Activated CD4-positive, alpha-beta T cell treated with anti-CD3 and anti-CD28 coated beads for 48 hours (primary cell): Measurements from ENCODE around the gene CDH7.

Source experiments
- DNase-seq: peaks from one replicate; pipeline ENCODE4 v3.0.0-alpha.2; 2020

Gene CDH7, protein sequence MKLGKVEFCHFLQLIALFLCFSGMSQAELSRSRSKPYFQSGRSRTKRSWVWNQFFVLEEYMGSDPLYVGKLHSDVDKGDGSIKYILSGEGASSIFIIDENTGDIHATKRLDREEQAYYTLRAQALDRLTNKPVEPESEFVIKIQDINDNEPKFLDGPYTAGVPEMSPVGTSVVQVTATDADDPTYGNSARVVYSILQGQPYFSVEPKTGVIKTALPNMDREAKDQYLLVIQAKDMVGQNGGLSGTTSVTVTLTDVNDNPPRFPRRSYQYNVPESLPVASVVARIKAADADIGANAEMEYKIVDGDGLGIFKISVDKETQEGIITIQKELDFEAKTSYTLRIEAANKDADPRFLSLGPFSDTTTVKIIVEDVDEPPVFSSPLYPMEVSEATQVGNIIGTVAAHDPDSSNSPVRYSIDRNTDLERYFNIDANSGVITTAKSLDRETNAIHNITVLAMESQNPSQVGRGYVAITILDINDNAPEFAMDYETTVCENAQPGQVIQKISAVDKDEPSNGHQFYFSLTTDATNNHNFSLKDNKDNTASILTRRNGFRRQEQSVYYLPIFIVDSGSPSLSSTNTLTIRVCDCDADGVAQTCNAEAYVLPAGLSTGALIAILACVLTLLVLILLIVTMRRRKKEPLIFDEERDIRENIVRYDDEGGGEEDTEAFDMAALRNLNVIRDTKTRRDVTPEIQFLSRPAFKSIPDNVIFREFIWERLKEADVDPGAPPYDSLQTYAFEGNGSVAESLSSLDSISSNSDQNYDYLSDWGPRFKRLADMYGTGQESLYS

DNA sequence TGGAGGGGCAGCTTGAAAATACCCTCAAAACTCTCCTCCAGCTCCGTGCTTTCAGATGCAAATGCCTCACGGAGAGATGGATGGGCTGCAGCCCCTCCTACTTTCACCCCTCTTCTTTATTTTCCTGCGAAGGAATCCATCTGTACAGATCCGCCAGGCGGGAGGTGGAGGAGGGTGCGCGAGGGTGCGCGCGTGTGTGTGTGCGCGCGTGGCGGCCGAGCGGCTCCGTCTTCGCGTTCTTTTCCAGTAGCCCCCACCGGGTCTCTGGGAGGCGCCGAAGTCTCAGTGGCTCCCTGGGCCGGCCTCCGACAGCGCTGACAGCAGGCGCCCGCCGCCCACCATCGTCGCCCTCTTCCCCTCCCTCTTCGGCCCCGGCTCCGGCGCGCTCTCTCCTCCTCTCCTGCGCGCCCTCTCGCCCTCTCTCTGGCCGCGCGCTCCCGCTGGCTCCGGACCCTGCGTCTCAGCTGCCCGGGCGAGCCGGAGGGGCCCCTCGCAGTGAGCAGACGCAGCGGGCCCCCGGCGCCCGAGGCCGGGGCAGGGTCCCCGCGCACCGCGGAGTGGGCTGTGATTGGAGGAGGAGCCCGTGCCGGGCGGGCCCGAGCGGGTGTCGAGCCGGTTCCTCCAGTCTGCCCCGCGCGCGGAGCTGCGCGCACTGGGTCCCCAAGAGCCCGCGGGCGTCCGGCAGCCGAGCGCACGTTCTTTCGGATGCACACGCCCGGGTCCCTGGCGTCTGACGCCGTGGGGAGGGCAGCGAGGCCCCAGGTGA lies at the start of gene CDH7:
Gene CDH7 (plus strand): TSS at position 624 of the 766 bp plus-strand sequence. CDS start 11,831 bp downstream, outside the sequence.
- no peak for DNase-seq

DNA sequence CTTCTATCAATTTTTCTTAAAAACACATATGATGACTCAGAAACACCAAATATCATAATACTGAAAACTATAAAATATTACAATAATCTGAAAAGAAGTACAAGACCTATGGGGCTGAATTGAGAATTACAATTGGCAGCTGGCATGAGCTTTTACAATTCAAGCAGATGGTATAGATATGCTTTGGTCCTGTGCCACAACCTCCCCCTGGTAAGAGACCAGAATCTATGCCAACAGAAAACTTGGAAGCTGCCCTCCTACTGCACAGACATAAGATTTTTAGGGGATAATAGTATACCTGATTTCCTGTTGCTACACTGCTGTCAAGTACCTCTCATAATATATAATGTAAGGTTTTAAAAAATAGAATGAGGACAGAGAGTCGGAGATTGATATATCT lies 46.8 kb upstream of the CDH7 start:
- DNase-seq = no peak

DNA sequence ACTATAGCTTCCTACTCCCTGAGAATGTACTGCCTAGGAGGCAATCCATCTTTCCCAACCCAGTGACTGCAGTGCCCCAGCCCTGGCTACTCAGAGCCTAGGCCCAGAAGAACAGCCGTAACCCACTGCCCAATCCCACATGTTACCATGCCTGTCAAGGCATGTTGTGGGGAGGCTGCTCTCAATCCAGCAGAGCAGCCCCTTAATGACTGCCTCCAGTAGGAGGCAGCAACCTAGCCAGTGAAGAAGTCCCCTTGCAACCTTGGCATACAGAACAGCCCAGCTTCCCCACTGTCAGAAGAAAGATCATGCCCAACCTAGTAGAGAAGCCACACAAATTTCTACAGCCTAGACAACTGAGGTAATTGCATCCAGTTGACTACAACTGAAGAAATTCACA lies 44.2 kb upstream of the CDH7 start:
- no peak for DNase-seq

DNA sequence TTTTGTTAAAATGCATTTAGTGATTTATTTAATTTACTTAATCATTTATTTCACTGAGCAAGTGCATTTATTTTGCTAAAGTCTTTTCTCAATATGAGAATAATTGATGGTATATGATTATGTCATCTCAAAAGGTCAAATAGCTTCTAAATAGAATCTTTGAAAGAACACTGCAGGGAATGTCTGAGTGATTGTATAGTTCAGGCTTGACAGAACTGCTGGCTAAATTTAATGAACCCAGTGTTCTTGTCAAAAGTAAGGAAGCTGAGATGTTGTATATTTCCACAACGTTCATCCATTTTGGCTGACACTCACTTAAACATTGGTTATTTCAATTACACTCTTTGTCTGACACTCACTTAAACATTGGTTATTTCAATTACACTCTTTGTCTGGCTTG lies 39.3 kb upstream of the CDH7 start:
- DNase-seq = no peak

DNA sequence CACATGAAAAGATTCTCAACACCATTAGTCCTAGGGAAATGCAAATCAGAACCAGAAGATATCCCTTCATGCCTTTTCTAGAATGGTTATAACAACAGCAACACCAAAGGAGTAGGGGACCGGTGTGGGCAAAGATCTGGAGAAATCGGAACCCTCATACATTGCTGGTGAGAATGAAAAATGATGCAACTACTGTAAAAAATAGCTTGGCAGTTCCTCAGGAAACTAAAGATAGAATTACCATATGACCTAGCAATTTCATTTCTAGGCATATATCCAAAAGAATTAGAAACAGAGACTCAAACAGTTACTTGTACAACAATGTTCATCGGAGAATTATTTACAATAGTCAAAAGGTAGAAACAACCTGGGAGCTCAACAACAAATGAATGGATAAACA lies 29.2 kb upstream of the CDH7 start:
- no peak for DNase-seq

DNA sequence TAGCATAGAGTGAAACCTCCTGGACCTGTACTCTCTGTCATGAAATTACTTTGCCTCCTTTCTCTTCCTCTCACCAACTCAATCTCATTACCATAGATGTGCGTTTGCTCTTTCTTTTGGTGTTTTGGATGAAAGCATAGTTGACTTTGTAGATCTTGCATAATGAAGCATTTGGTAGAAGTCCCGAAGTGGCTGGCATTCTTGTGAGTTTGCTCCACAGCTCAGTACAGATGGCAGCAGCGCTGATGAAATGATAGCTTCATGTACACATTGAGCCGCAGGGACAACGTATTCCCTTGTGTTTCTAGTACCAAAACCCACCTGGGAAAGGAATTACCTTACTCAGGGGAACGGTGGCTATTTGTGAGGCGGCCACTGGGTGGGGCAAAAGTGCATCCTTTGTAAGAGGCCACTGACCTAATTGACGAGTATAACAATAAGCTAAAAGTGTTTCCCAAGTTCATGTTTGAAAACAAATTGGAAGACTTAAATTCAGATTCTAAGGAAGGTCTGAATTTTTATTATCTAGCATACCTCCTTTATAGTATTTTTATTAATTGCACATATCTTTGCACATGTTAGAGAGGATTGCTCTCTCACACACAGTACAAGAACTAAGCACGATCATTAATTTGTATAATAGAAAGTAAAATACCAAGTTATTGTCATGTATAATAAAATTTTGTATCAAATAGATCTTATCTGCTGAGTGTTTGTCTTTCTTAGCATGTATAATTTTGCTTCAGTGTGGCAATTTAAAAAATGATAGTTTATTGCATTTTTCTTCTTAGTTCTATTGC lies 25.4 kb upstream of the CDH7 start:
- DNase-seq = no peak

DNA sequence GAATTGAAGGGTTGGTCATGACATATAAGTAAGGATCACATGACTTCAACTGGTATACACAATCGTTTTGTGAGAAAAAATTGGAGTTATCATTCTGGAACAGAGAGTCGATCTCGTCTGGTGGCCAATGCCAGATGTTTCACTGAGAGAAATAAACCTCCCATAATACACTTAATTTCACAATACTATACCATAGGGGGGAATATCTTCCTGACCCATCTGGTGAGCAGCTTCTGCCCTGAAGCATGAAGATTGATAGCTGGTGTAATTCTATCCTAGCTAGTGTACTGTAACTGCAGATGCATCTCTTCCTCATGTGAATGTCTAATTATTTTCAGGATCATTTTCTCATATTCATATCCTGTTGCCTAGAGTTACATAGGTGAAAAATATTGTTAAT lies 15.7 kb upstream of the CDH7 start:
- DNase-seq = no peak

DNA sequence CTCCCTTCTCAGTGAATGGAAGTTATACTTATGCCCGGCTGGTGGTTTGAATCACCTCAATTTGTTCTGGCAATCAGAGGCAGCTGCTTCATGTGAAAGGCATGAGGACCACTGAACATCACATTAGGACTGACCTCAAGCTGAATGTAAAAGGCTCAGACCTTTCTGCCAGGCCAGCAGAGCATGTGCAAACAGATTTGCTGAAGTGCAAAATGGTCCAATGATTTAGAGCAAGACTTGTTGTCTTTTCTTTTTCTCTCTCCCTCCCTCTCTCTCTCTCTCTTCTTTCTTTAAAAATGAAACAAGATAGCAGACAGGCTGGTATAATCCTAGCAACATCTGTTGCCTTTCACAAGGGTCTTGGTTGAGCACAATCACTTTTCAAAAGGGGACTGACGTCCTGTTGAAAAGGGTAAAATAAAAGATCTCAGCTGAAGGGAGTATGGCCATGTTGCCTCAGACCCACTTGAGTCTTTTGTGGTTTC lies 13.3 kb upstream of the CDH7 start:
- DNase-seq = no peak

DNA sequence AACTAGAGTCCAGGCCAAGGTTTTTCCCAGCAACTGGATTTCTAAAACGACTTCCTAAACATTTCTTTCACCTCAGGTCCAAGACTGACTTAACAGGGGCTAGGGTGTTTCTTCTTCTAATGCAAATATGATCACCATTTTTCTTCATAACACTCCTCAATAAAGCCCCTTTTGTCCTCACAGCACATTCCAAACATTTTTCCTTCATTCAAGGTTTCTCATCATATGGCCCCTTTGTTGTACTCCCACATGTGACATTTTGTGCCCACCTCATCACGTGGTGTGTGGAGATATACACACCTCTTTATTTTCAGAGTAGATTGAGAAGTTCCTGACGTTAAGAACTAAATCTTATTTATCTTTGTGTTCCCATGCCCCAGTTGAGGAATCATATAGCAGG lies 3.9 kb upstream of the CDH7 start:
- no peak for DNase-seq

DNA sequence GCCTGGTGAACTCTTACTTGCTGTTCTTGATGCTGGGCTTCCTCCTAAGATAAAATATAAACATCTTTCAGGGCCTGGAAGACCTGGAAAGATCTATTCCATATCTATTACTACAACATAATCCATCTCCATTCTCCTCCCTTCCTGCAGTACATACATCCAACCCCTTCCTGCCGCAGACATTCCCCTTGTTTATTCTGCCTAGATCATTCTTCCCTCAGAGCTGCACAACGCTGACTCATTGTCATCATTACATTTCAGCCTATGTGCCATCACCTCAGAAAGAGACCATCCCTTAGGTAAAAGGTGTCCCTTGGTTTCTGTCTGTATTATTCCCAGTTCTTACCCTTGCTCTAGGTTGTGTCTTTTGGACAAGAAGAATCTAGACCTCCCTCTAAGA lies 2.5 kb upstream of the CDH7 start:
- DNase-seq = no peak

DNA sequence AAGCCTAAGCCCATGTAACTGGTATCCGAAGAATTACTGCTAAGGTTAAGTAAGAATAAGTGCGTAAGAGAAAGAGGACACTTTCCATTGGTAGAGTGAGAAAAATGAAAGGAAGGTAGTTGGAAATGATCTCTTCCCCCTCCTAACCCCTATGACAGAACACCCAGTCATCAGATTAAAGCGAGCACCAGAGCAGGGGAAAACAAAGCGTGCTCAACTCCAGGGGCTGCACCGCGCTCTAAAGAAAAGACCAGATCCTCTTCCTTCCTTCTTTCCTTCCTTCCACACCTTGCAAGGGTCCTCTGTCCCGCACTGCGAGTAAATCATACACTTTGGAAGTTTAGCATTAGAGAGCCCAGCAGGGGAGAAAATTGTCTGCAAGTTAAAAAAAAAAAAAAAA lies 971 bp upstream of the CDH7 start:
- DNase-seq = no peak

DNA sequence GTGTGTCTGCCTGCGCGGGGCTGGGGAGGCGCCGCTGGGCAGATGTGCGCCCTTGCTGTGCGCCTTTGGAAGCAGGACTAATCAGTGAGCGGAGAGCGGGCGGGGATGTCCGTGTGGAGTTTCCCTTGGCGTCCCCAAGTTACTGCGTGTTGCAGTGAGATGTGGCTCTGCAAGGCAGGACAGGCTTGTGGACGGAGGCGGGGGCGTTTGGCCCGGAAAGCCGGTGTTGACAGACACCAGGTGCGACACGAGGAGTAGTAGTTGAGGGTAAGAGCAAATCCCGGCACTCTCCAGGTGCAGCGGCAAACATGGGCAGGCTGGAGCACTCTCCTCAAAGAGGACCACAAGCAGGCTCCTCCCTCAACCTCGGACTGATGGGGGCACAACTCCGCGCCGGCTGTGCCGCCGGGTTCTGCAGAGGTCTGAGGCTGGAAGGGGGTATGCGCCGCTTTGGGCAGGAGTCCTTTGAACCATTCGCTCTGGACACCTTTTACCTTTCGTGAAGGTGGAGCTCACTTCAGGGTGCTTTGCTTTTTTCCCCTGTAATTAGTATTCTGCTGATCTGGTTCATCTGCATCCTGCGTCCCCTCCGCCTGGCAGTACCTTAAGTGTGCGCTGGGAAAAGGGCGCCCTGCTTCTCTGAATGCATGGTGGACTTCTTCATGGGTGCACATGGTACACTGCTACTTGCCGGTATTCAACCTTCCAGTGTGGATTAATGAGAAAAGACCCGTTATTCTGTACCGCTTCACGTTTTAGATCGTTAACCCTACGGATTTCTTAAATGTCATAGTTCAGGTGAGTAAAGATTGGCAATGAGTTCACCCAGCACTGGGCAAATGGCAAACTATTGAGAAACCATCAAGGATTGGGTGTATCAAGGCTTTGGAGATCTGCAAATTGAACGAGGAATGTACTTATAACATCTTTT lies 608 bp downstream of the CDH7 start:
- no peak for DNase-seq

DNA sequence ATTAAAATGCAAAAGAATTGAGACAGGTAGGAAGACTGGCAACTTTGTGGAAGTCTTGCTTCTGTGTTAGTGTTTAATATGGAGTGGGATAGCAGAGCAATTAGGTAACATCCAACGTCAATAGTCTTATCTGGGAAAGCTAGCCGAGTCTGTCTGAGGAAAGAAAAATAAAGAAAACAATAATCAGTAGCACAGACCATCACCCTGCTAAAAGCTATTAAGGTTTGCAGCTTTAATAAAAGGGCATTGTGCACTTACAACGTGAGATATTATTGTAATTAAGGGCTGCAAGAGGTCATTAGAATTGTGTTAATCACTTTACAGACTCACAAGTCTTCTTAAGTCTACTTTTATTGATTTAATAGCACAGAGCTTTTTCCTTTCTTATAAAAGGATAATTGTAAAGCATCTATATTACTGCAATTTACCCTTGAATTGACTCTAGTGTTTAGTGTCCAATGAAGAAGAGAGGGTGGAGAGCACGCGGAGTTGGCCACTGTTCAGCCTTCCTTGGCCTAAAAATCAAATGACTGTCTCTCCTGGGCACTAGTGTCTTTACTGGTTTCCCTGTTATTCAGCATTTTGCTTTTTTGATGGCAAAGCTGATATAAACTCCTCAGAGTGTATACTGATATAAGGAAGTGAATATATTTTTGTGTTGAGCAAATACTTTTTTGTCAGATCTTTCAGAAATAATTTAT lies 2.0 kb downstream of the CDH7 start:
- DNase-seq = no peak

DNA sequence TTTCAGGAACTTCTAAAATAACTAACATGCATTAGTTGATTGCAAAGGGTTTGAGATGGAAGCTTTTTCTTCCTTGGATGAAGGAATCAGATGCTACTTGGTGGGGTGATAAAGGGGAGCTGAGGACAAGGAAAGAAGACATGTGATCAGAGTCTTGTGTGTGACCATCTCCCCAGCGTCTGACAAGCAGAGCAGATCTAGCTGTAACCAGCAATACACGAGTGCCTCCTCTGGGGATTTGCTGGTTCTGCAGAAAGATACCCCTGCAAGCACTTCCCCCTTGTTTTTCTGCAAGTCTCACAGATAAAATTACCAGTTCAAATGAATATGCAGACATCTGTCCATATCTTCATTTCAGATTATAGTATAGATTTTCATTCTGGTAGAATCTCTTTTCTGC lies 2.7 kb downstream of the CDH7 start:
- DNase-seq = no peak

DNA sequence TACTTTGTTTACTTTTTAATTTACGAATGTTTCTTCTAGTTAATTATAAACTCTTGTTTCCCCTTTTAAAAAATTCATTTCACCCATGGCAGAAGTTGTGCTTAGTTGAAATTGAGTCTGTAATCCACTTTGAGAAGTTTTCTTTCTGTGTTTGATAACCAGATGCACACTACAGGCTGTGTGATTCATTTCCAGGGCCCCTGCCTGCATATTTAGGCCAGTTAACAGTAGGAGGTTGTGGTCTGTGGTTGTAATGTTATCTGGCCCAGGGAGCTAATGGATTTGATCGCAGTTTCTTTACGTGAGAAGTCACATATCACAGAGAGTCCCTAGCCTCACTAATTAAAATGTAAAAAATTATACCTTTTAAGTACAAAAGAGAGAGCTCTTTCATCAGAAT lies 3.3 kb downstream of the CDH7 start:
- no peak for DNase-seq

DNA sequence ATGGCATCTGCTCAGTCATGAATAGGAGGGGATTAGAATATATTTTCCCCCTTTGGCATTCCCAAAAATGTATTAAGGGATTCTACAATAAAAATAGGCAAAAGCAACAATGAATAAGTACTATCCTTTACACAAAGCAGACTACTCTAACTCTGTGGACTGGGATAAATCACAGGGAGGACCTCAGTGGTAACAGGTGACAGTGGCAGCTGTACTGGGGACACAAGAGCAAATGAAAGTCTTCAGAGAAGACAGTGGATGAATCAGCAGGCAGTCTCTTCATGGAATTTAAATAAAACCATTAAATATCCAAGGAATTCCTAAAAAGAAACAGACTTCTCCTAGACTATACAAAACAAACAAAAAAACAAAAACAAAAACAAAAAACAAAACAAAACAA lies 4.8 kb downstream of the CDH7 start:
- DNase-seq = no peak

DNA sequence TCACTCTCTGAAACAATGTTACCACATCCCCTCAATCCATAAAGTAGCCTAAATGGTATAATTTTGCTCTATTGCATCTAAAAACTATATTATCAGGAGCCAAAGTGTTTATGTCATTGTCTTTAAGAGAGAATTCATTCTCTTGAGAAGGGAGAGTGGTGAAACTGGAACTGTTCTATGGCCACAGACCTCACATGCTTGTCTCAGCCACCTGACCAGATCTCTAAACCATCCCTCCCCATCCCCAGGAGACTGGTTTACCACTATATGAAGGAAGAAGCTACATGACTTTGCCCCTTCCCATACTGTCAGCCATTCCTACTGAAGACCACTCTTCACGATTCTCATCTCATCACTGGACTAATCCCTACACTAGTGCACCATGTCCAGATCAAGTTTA lies 9.6 kb downstream of the CDH7 start:
- no peak for DNase-seq

DNA sequence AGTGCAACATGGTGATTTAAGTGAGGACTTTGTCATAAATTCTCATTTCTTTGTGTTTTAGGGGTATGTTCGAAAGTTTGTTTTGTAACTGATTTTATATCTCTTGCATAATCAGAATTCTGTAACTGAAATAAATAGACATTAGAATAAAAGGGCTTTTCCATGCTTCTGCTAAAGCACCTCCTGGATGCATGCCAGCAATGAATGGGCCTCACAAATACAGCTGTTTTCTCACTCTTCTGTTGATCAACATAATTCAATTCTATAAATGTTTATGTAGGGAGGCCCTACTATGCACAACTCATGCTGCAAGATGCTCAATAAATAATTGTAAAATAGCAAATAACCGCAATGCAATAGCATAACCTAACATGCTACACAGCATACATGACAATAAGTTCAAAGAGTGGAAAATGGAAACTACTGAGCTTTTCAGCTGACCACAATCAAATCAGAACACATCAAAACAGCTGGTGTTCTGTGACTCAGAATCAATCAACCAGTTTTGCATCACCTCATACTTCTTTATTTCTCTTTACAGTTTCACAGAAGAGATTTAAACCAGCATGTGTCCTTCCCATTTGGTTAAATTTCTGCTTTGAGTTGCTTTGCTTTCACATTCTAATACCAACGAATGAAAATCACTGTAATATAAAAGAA lies 11.0 kb downstream of the CDH7 start:
- DNase-seq = no peak

DNA sequence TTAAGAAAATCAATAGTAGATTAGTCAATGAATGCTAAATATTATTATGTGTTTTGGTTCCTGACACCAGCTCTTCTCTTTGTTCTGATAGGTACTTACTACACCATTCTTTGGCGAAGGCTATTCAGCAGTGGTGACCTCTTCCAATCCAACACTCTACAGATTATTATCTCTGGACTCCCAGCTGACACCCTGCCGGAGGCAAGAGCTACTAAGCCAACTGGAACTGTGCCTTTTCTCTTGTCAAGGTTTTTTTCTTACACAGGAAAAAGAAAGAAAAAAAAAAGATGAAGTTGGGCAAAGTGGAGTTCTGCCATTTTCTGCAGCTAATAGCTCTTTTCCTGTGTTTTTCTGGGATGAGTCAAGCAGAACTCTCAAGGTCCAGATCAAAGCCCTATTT lies 11.7 kb downstream of the CDH7 start:
- DNase-seq = no peak

DNA sequence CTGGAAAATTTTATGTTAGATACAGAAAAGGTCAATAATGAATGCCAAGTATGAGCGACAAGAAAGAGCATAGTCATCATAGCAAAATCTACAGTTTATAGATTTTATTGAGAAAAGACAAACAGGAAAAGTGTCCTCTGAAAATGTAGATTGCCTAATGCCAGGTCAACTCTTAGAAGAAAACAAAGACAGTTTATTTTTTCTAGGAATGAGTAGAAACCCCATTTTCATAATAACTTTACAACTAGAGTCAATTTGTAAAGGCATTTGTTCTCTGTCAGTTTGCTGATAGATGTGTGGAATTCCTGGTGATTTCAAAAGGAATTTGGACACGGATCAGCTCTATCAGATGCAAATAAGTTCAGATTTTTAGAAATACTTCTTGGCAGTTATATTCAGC lies 16.6 kb downstream of the CDH7 start:
- DNase-seq = no peak
